Lower leg skin (tissue), 3 donors: ENCODE measurements around the gene BCL7A.
"Not testable (repeated sequence)": the region's sequence is repeated elsewhere in the genome, so short reads cannot be mapped to it uniquely, and the experiment has no call there.

Source experiments
- POLR2A ChIP-seq, 2 donors: fragments of 450-650 bp; IDR thresholded peaks; one replicate each; pipeline ENCODE4 v1.6.1; 2016 to 2017; ENCODE audit warnings: antibody characterized with exemption in 2 of 2, mild to moderate bottlenecking in 1 of 2, moderate library complexity in 1 of 2
- TF ChIP-seq, protein P1 (sequence below), 3 donors: fragments of 450-650 bp; IDR thresholded peaks; one replicate each; pipeline ENCODE4 v1.5.1; 2016; ENCODE audit warnings: antibody characterized with exemption in 3 of 3, mild to moderate bottlenecking in 3 of 3, moderate library complexity in 2 of 3

DNA sequence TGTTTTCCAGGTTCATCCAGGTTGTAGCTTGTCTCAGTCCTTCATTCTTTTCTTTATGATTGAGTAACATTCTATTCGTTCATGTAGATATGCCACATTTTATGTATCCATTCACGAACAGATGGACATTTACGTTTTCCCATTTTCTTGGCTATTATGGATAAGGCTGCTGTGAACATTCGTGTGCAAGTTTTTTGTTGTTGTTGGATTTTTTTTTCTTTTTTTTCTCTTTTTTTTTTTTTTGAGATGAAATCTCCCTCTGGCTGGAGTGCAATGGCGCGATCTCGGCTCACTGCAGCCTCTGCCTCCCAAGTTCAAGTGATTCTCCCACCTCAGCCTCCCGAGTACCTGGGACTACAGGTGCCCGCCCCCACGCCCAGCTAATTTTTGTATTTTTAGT lies 33.2 kb upstream of the BCL7A start:
- TF ChIP-seq, protein P1, sequence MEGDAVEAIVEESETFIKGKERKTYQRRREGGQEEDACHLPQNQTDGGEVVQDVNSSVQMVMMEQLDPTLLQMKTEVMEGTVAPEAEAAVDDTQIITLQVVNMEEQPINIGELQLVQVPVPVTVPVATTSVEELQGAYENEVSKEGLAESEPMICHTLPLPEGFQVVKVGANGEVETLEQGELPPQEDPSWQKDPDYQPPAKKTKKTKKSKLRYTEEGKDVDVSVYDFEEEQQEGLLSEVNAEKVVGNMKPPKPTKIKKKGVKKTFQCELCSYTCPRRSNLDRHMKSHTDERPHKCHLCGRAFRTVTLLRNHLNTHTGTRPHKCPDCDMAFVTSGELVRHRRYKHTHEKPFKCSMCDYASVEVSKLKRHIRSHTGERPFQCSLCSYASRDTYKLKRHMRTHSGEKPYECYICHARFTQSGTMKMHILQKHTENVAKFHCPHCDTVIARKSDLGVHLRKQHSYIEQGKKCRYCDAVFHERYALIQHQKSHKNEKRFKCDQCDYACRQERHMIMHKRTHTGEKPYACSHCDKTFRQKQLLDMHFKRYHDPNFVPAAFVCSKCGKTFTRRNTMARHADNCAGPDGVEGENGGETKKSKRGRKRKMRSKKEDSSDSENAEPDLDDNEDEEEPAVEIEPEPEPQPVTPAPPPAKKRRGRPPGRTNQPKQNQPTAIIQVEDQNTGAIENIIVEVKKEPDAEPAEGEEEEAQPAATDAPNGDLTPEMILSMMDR (IDR thresholded peaks at IDR 0.05), result not testable (repeated sequence)
- not testable (repeated sequence) for TF ChIP-seq POLR2A (IDR thresholded peaks at IDR 0.05)
